ENCODE data around the gene BEND7.

Gene BEND7

GRCh38 chr10:13518076-13518692 is 10.6 kb downstream of the BEND7 start:
- DNase-seq, result no peak

- no peak for DNase-seq
Measured at GRCh38 chr10:13517675-13518074, 11.1 kb downstream of the BEND7 start.

- no peak for DNase-seq
Measured at GRCh38 chr10:13516176-13516575, 12.6 kb downstream of the BEND7 start.

- DNase-seq, result no peak
Measured at GRCh38 chr10:13515467-13515866, 13.3 kb downstream of the BEND7 start.

GRCh38 chr10:13514296-13514695 is 14.5 kb downstream of the BEND7 start:
- no peak for DNase-seq

- DNase-seq, result no peak
Measured at GRCh38 chr10:13512564-13512963, 16.2 kb downstream of the BEND7 start.

GRCh38 chr10:13511409-13511808 is 17.4 kb downstream of the BEND7 start:
- DNase-seq, result no peak

GRCh38 chr10:13505052-13505680 is 23.6 kb downstream of the BEND7 start:
- no peak for DNase-seq

- DNase-seq, result no peak
Measured at GRCh38 chr10:13503745-13504463, 24.9 kb downstream of the BEND7 start.

- DNase-seq, result no peak
Measured at GRCh38 chr10:13502380-13502779, 26.4 kb downstream of the BEND7 start.

- no peak for DNase-seq
Measured at GRCh38 chr10:13500201-13500600, 28.6 kb downstream of the BEND7 start.

GRCh38 chr10:13499150-13499549 is 29.7 kb downstream of the BEND7 start:
- DNase-seq, result no peak

- no peak for DNase-seq
Measured at GRCh38 chr10:13496931-13497330, 31.9 kb downstream of the BEND7 start.

- DNase-seq, result no peak
Measured at GRCh38 chr10:13496164-13496563, 32.6 kb downstream of the BEND7 start.

GRCh38 chr10:13492493-13493180 is 36.2 kb downstream of the BEND7 start:
- no peak for DNase-seq

- DNase-seq, result no peak
Measured at GRCh38 chr10:13491747-13492360, 37.0 kb downstream of the BEND7 start.

- no peak for DNase-seq
Measured at GRCh38 chr10:13490503-13490902, 38.3 kb downstream of the BEND7 start.

GRCh38 chr10:13489035-13489599 is 39.7 kb downstream of the BEND7 start:
- DNase-seq, result no peak

- no peak for DNase-seq
Measured at GRCh38 chr10:13485623-13486022, 43.2 kb downstream of the BEND7 start.

GRCh38 chr10:13483951-13484350 is 44.9 kb downstream of the BEND7 start:
- DNase-seq, result peak in 1 of 2 donors; percentile 2

- DNase-seq, result no peak
Measured at GRCh38 chr10:13483073-13483472, 45.7 kb downstream of the BEND7 start.

GRCh38 chr10:13481690-13482089 is 47.1 kb downstream of the BEND7 start:
- DNase-seq, result no peak

GRCh38 chr10:13475124-13475523 is 53.7 kb downstream of the BEND7 start:
- DNase-seq, result no peak
